DOHH2 (cell line): ENCODE data around the gene CRADD.

ENCODE experiments used
- CTCF ChIP-seq: fragments of 200-600 bp; sonication (generic); IDR thresholded peaks from one replicate; pipeline ENCODE4 v1.5.1; 2014; ENCODE audit warnings: antibody characterized with exemption, mild to moderate bottlenecking, low read depth, low read length; ENCODE audit not compliant: poor library complexity, severe bottlenecking
- EZH2phosphoT487 ChIP-seq: fragments of 200-600 bp; sonication (generic); IDR thresholded peaks from 2 replicates; pipeline ENCODE4 v1.6.1; 2017; ENCODE audit warnings: borderline replicate concordance, mild to moderate bottlenecking, antibody characterized with exemption, low read length, moderate library complexity, mixed read lengths

GRCh38 chr12:93882763-93883162, 205.6 kb downstream of the CRADD start:
- TF ChIP-seq CTCF (no peak), EZH2phosphoT487 (no peak)
